HepG2 (cell line): ENCODE measurements around the gene ZBTB43. TPM values are rescaled to one million over a fixed set of nuclear protein-coding genes. Genes with fewer than 3 reads are reported as not detected.

ENCODE experiments used
- AKNA ChIP-seq: sonication (generic); formaldehyde crosslinking; IDR thresholded peaks from 2 replicates; pipeline ENCODE4 v1.4.0; 2020; ENCODE audit warnings: missing genetic modification reagents, borderline replicate concordance
- EHMT2 ChIP-seq: fragments of 200-600 bp; sonication (generic); IDR thresholded peaks from 2 replicates; pipeline ENCODE4 v1.7.0; 2017; ENCODE audit warnings: antibody characterized with exemption, low read depth, low read length, borderline replicate concordance
- MBD4 ChIP-seq: IDR thresholded peaks from 2 replicates; pipeline ENCODE4 v1.6.1; 2012; ENCODE audit warnings: low read length, inconsistent platforms, borderline replicate concordance
- MXI1 ChIP-seq: IDR thresholded peaks from 3 replicates; pipeline ENCODE4 v1.6.1; 2012; ENCODE audit warnings: low read depth, low read length, inconsistent platforms, borderline replicate concordance
- TCF7 ChIP-seq: sonication (generic); IDR thresholded peaks from 2 replicates; pipeline ENCODE4 v1.6.1; 2016; ENCODE audit warnings: antibody characterized with exemption, low read depth
- ZKSCAN8 ChIP-seq: IDR thresholded peaks from 2 replicates; pipeline ENCODE4 v1.6.1; 2016; ENCODE audit warnings: borderline replicate concordance, missing genetic modification reagents, missing compliant biosample characterization
- ZNF10 ChIP-seq: sonication (generic); formaldehyde crosslinking; IDR thresholded peaks from 2 replicates; pipeline ENCODE4 v1.4.0; 2020; ENCODE audit warnings: mild to moderate bottlenecking, low read depth, missing genetic modification reagents, borderline replicate concordance
- ZNF367 ChIP-seq: sonication (generic); formaldehyde crosslinking; IDR thresholded peaks from 2 replicates; pipeline ENCODE4 v1.4.0; 2020; ENCODE audit warnings: missing genetic modification reagents, borderline replicate concordance
- ZNF382 ChIP-seq: sonication (generic); formaldehyde crosslinking; IDR thresholded peaks from 2 replicates; pipeline ENCODE4 v1.5.0; 2020; ENCODE audit warnings: missing genetic modification reagents, mild to moderate bottlenecking, borderline replicate concordance
- ZNF512 ChIP-seq: sonication (generic); formaldehyde crosslinking; IDR thresholded peaks from 2 replicates; pipeline ENCODE4 v1.4.0; 2020; ENCODE audit warnings: mild to moderate bottlenecking, missing genetic modification reagents
- ZNF557 ChIP-seq: sonication (generic); formaldehyde crosslinking; IDR thresholded peaks from 2 replicates; pipeline ENCODE4 v1.4.0; 2020; ENCODE audit warnings: missing genetic modification reagents
- ZNF850 ChIP-seq: sonication (generic); formaldehyde crosslinking; conservative IDR thresholded peaks from 2 replicates; pipeline ENCODE4 v1.9.0; 2021; ENCODE audit warnings: mild to moderate bottlenecking, missing genetic modification reagents
- ZSCAN9 ChIP-seq: IDR thresholded peaks from 2 replicates; pipeline ENCODE4 v1.6.1; 2016; ENCODE audit warnings: borderline replicate concordance
- ZXDC ChIP-seq: sonication (generic); formaldehyde crosslinking; IDR thresholded peaks from 2 replicates; pipeline ENCODE4 v1.5.0; 2020; ENCODE audit warnings: mild to moderate bottlenecking, missing genetic modification reagents
- polyA plus RNA-seq, 8 experiments: library from polyadenylated mRNA; depleted of rRNA in 3 of 8; stranded (reverse) in 7 of 8; unstranded in 1 of 8; fragments of >200 nt; fragmentation: Illumina TruSeq in 4 of 8; extraction: Trizol in 4 of 8; gene quantifications; 2 replicates each; pipeline versions ENCODE4 v1.2.1 to v1.2.3, GENCODE V29; 2011 to 2016; ENCODE audit warnings: low read depth in 4 of 8, missing spikeins in 1 of 8, mixed read lengths in 1 of 8; ENCODE audit not compliant: insufficient read depth in 1 of 8
- total RNA-seq, 5 experiments: library from RNA; depleted of rRNA; stranded (reverse); fragments of >200 nt; fragmentation: Illumina TruSeq; extraction: Trizol; gene quantifications; 2 replicates each; pipeline ENCODE4 v1.2.3, GENCODE V29; 2016; ENCODE audit warnings: low read depth in 1 of 5
- TF ChIP-seq, protein P1 (sequence below): sonication (generic); formaldehyde crosslinking; IDR thresholded peaks from 2 replicates; pipeline ENCODE4 v1.4.0; 2020; ENCODE audit warnings: low read depth, missing genetic modification reagents

The ZBTB43 gene
- total and polyA plus RNA-seq, 2 of the 13 experiments (the other 11 are each of a cell fraction or from before 2014, with no cell fraction given), result 7.1 to 31.4 TPM

DNA sequence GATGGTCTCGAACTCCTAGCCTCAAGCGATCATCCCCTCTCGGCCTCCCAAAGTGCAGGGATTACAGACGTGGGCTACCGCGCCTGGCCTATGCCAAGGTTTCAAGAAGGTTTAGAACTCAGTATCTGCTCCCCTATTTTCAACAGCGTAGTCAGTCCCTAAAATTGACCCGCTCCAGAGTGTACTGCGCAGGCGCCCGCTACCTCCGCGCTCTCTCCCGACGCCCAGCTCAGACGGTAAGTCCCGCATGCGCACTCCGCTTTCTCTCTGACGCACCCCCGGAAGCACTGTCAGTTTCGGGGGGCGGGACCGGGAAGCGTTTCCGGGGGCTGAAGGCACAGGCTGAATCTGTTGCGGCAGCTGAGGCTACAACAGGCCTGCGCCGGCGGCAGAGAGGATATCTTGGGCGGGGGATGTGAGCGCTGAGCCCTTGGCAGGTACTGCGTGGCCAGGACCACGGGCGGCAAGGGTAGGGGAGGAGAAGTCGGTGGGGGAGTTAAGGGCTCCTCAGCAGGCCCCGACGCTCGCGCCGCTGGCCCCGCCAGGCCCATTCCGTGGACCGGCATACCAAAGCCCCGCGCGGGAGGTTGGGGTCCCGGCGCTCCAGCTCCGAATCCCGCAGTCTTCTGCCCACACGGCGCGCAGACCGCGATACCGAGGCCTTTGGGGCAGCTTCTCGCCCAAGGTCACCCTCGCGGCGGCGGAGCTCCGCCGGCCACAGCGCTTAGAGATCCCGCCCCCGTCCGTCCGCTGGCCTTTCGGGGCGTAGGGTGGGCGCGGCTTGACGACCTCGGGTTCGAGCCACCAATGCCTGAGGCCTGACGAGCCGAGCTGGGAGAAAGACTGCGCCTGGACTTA lies at the start of gene ZBTB43 (continued):
- TF ChIP-seq EHMT2 (no peak), ZSCAN9 (CRISPR knock-in tag) (peak; percentile 19; the same call in 1 of the 2 replicates), ZNF512 (no peak), ZXDC (CRISPR knock-in tag) (no peak), ZNF10 (no peak), MBD4 (no peak), ZNF367 (no peak), AKNA (CRISPR knock-in tag) (0 out of 2 replicates have a peak, but pooled peaks have one; percentile 45), ZNF850 (CRISPR knock-in tag) (no peak), ZNF557 (CRISPR knock-in tag) (0 out of 2 replicates have a peak, but pooled peaks have one; percentile 14), ZKSCAN8 (no peak), MXI1 (peak; percentile 57; the same call in 1 of the 3 replicates), ZNF382 (CRISPR knock-in tag) (no peak), TCF7 (no peak)
- TF ChIP-seq, protein P1, sequence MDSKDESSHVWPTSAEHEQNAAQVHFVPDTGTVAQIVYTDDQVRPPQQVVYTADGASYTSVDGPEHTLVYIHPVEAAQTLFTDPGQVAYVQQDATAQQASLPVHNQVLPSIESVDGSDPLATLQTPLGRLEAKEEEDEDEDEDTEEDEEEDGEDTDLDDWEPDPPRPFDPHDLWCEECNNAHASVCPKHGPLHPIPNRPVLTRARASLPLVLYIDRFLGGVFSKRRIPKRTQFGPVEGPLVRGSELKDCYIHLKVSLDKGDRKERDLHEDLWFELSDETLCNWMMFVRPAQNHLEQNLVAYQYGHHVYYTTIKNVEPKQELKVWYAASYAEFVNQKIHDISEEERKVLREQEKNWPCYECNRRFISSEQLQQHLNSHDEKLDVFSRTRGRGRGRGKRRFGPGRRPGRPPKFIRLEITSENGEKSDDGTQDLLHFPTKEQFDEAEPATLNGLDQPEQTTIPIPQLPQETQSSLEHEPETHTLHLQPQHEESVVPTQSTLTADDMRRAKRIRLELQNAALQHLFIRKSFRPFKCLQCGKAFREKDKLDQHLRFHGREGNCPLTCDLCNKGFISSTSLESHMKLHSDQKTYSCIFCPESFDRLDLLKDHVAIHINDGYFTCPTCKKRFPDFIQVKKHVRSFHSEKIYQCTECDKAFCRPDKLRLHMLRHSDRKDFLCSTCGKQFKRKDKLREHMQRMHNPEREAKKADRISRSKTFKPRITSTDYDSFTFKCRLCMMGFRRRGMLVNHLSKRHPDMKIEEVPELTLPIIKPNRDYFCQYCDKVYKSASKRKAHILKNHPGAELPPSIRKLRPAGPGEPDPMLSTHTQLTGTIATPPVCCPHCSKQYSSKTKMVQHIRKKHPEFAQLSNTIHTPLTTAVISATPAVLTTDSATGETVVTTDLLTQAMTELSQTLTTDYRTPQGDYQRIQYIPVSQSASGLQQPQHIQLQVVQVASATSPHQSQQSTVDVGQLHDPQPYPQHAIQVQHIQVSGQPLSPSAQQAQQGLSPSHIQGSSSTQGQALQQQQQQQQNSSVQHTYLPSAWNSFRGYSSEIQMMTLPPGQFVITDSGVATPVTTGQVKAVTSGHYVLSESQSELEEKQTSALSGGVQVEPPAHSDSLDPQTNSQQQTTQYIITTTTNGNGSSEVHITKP (CRISPR knock-in tag), result no peak
